Hepatocyte (in vitro differentiated cells): ENCODE results near the gene CCDC197.

ENCODE experiments used
- CTCF ChIP-seq: fragments of 200-600 bp; sonication (generic); IDR thresholded peaks from 2 replicates; pipeline ENCODE4 v1.5.1; 2016; ENCODE audit warnings: antibody characterized with exemption, mild to moderate bottlenecking; ENCODE audit not compliant: poor library complexity
- EZH2 ChIP-seq: fragments of 200-600 bp; sonication (generic); IDR thresholded peaks from 2 replicates; pipeline ENCODE4 v1.6.1; 2016; ENCODE audit warnings: antibody characterized with exemption, mild to moderate bottlenecking, borderline replicate concordance
- EZH2phosphoT487 ChIP-seq: fragments of 200-600 bp; sonication (generic); IDR thresholded peaks from one replicate; pipeline ENCODE4 v1.6.1; 2018; ENCODE audit warnings: antibody characterized with exemption, mild to moderate bottlenecking, low read depth, moderate library complexity; ENCODE audit not compliant: unreplicated experiment, severe bottlenecking

- no peak for TF ChIP-seq EZH2phosphoT487
- TF ChIP-seq CTCF = no peak
- no peak for TF ChIP-seq EZH2
Observed at GRCh38 chr14:94018308-94018707, 21.2 kb downstream of the CCDC197 start.
